MM.1S (cell line): ENCODE measurements around the gene FKBP15.

Experiments
- EZH2 ChIP-seq: fragments of 300-600 bp; sonication (generic); optimal IDR thresholded peaks from 2 replicates; pipeline ENCODE3; 2017; ENCODE audit warnings: low read depth, mild to moderate bottlenecking, antibody characterized with exemption, low read length, mixed read lengths
- EZH2phosphoT487 ChIP-seq: fragments of 300-600 bp; sonication (generic); IDR thresholded peaks from 2 replicates; pipeline ENCODE4 v1.6.1; 2018; ENCODE audit warnings: antibody characterized with exemption, low read length
- TF ChIP-seq, protein P1 (sequence below): fragments of 300-600 bp; sonication (generic); IDR thresholded peaks from 2 replicates; pipeline ENCODE4 v1.5.1; 2016; ENCODE audit warnings: antibody characterized with exemption, low read length, mixed read lengths

DNA sequence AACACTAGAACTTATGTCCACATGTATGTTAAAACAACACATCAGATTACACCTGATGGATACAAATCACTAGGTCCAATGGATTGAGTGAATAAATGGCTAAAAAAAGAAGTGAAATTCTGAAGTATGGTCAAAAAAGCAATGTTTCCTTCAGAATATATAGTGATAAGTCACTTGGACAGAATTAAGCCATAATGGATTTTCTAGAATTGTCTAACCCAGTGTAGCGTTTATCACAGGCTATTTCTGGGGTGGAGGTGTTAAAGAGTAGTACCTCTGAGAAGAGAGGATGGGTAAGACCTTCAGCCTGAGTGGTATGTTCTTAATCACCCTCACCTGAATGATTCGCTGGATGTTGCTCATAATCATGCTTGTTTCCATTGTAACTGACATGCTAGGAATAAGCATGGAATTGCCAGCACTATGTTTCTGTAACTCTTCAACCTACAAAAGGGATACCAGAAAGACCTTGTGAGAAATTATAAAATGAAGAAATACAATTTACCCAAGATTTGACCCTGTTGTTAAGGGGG, 37.1 kb downstream of the FKBP15 start:
- TF ChIP-seq, protein P1, sequence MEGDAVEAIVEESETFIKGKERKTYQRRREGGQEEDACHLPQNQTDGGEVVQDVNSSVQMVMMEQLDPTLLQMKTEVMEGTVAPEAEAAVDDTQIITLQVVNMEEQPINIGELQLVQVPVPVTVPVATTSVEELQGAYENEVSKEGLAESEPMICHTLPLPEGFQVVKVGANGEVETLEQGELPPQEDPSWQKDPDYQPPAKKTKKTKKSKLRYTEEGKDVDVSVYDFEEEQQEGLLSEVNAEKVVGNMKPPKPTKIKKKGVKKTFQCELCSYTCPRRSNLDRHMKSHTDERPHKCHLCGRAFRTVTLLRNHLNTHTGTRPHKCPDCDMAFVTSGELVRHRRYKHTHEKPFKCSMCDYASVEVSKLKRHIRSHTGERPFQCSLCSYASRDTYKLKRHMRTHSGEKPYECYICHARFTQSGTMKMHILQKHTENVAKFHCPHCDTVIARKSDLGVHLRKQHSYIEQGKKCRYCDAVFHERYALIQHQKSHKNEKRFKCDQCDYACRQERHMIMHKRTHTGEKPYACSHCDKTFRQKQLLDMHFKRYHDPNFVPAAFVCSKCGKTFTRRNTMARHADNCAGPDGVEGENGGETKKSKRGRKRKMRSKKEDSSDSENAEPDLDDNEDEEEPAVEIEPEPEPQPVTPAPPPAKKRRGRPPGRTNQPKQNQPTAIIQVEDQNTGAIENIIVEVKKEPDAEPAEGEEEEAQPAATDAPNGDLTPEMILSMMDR: no peak
- TF ChIP-seq EZH2phosphoT487 (no peak), EZH2 (no peak)
